Heart left ventricle (tissue), 13 donors: ENCODE measurements around the gene ABHD17A.

ENCODE experiments used
- POLR2A ChIP-seq, 2 donors: fragments of 450-650 bp; IDR thresholded peaks; one replicate each; pipeline ENCODE4 v1.6.1; 2017; ENCODE audit warnings: antibody characterized with exemption in 2 of 2, mild to moderate bottlenecking in 2 of 2, moderate library complexity in 2 of 2
- TF ChIP-seq, protein P1 (sequence below), 12 donors: fragments of 200-600 bp; sonication (generic) in 4 of 12; IDR thresholded peaks; one replicate each; pipeline versions ENCODE4 v1.5.0 to v1.8.0; 2018 to 2022; ENCODE audit warnings: antibody characterized with exemption in 12 of 12, mild to moderate bottlenecking in 5 of 12
- donor health status: ischemic (EF 13 %, LVEDD 7.1; RV severe dilation, severe dysfunction).
- donor health status: DM: no; HTN: yes; CAD: no.
- donor health status: DM: no; HTN: no; CAD: no.
- donor health status: ischemic (EF 25% LVEDD 6.9; RV normal size, moderate dysfunction).
- donor health status: ischemic (EF 25% LVEDD 5.7; RV mildly dilated, moderate dysfunction).
- donor health status: ischemic (EF 35%, LVEDD 5.7; RV mildly dilated, moderate dysfunction).
- donor health status: nonischemic (EF 11% LVEDD 7.7; RV severe dilation, severe dysfunction).
- donor health status: DM: yes; HTN: yes; CAD: no.
- donor health status: PGD.
- donor health status: ischemic (EF 29% LVEDD 5.4; RV normal size, mild dysfunction).
- donor health status: nonischemic (EF 23%, LVEDD 6.1; RV moderate dilation, normal function).

DNA sequence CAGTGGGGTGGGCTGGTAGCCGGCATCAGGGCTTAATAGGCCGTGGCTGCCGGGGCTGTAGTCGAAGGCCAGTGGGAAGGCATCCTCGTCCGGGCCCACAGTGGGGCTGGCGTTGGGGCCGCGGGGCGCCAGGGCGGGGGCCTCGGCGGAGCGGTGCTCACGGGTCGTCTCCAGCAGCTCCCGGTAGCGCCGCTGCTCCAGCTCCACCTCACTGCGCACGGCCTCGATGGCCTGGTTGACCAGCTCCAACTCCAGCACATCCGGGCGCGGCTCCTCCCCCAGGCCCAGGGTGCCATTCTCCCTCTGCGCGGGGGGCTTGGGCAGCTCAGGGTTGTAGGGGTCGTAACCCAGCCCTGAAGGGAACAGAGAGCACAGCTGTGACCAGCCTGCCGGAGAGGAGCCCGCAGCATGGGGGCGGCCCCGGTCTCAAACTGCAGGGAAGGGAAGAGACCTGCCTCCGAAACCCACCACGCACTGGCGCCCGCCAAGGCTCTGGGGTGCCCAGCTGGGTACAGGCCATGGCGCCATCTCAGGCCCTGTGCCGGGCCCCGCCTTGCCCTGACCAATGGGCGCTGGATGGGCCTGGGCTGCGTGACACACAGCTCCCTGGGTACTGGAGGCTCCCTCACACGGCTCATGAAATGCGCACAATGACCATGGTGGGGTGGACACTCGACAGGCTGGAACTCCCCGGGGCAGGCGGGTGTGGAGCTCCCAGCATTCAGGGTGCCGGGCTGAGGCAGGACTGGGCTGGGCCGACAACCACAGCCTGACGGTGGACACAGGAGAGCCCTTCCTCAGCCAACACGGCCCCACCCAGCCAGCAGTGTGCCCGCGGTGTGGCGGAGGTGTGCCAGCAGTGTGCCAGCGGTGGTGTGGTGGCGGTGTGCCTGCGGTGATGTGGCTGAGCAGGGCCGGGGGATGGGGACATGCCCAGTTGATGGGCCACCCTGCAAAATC, 56.7 kb downstream of the ABHD17A start:
- TF ChIP-seq, protein P1, sequence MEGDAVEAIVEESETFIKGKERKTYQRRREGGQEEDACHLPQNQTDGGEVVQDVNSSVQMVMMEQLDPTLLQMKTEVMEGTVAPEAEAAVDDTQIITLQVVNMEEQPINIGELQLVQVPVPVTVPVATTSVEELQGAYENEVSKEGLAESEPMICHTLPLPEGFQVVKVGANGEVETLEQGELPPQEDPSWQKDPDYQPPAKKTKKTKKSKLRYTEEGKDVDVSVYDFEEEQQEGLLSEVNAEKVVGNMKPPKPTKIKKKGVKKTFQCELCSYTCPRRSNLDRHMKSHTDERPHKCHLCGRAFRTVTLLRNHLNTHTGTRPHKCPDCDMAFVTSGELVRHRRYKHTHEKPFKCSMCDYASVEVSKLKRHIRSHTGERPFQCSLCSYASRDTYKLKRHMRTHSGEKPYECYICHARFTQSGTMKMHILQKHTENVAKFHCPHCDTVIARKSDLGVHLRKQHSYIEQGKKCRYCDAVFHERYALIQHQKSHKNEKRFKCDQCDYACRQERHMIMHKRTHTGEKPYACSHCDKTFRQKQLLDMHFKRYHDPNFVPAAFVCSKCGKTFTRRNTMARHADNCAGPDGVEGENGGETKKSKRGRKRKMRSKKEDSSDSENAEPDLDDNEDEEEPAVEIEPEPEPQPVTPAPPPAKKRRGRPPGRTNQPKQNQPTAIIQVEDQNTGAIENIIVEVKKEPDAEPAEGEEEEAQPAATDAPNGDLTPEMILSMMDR (IDR thresholded peaks at IDR 0.05): no peak
- no peak for TF ChIP-seq POLR2A (IDR thresholded peaks at IDR 0.05)
